AG09319 (cell line): ENCODE data around the gene IL16.
"Not testable (repeated sequence)": the region's sequence is repeated elsewhere in the genome, so short reads cannot be mapped to it uniquely, and the experiment has no call there.

Experiments used
- DNase-seq: peaks from one replicate; pipeline ENCODE4 v3.0.0-alpha.2; 2010; ENCODE audit warnings: low read depth; ENCODE audit errors: extremely low read depth
- CTCF ChIP-seq: IDR thresholded peaks from 2 replicates; pipeline ENCODE4 v1.5.1; 2011; ENCODE audit warnings: low read depth, mild to moderate bottlenecking, inconsistent platforms, low read length, moderate library complexity

The IL16 gene

GRCh38 chr15:81339851-81340250 lies 143.2 kb downstream of the IL16 start:
- no peak for DNase-seq
- no peak for TF ChIP-seq CTCF

- TF ChIP-seq CTCF = no peak
- DNase-seq = no peak
Observed at GRCh38 chr15:81341351-81341750, 144.7 kb downstream of the IL16 start.

GRCh38 chr15:81343371-81343770 lies 146.7 kb downstream of the IL16 start:
- TF ChIP-seq CTCF = no peak
- no peak for DNase-seq

- TF ChIP-seq CTCF = no peak
- no peak for DNase-seq
Observed at GRCh38 chr15:81346611-81347010, 149.9 kb downstream of the IL16 start.

GRCh38 chr15:81347910-81348309 lies 151.2 kb downstream of the IL16 start:
- no peak for TF ChIP-seq CTCF
- no peak for DNase-seq

GRCh38 chr15:81348691-81349090 lies 152.0 kb downstream of the IL16 start:
- DNase-seq = not testable (repeated sequence)

GRCh38 chr15:81349271-81349670 lies 152.6 kb downstream of the IL16 start:
- TF ChIP-seq CTCF = no peak
- no peak for DNase-seq

- DNase-seq = no peak
- TF ChIP-seq CTCF = no peak
Observed at GRCh38 chr15:81351651-81352050, 155.0 kb downstream of the IL16 start.
